Left lung (tissue), 10 donors: ENCODE data around the gene ZIC5. TPM values are rescaled to one million over a fixed set of nuclear protein-coding genes. Genes with fewer than 3 reads are reported as not detected.

ENCODE experiments used
- ATAC-seq: fragments of 200-7000 bp; cut with Tn5 transposase; one replicate; pipeline ENCODE4 v1.9.1; 2020; ENCODE audit warnings: moderate library complexity
- DNase-seq, 4 donors: peaks; one replicate each; pipeline ENCODE4 v3.0.0-alpha.2; 2013 to 2020
- H3K27ac ChIP-seq, 2 donors: fragments of 200-600 bp; sonication (generic) in 1 of 2; one replicate each; pipeline versions ENCODE4 v1.5.0 to v1.8.0; 2020 to 2021
- H3K27me3 ChIP-seq, 2 donors: fragments of 200-600 bp; sonication (generic) in 1 of 2; one replicate each; pipeline versions ENCODE4 v1.5.0 to v1.8.0; 2020 to 2021
- H3K36me3 ChIP-seq, 2 donors: fragments of 200-600 bp; sonication (generic) in 1 of 2; one replicate each; pipeline versions ENCODE4 v1.5.0 to v1.8.0; 2020 to 2021
- H3K4me1 ChIP-seq, 2 donors: fragments of 200-600 bp; one replicate each; pipeline ENCODE4 v1.8.0; 2021
- H3K4me3 ChIP-seq, 2 donors: fragments of 200-600 bp; sonication (generic) in 1 of 2; one replicate each; pipeline versions ENCODE4 v1.5.0 to v1.8.0; 2020 to 2021; ENCODE audit warnings: mild to moderate bottlenecking in 1 of 2
- H3K9me3 ChIP-seq, 2 donors: fragments of 200-600 bp; sonication (generic) in 1 of 2; one replicate each; pipeline versions ENCODE4 v1.5.0 to v1.8.0; 2020 to 2021
- CTCF ChIP-seq, 2 donors: fragments of 200-600 bp; sonication (generic) in 1 of 2; IDR thresholded peaks; one replicate each; pipeline versions ENCODE4 v1.5.0 to v1.8.0; 2021; ENCODE audit warnings: antibody characterized with exemption in 2 of 2
- intact Hi-C, 2 donors: fragments of 100-400 bp; cut with DNase I; formaldehyde crosslinking; loops; one replicate each; pipeline versions ENCODE4 v1.11.2 to v1.14.2; 2022
- polyA plus RNA-seq, 6 donors: library from polyadenylated mRNA; unstranded; fragments of 120-200 nt; gene quantifications; one replicate each; pipeline ENCODE4 v1.2.1, GENCODE V29; 2013; ENCODE audit not compliant: insufficient read length in 6 of 6
- total RNA-seq, 2 donors: library from RNA; stranded (reverse); fragmentation: NEBNext Ultra II Directional; extraction: Animal tissue kit (Norgen Biotek cat#: 25700); gene quantifications; one replicate each; pipeline ENCODE4 v1.2.1, GENCODE V29; 2021
- donor health status: DM: no; HTN: yes; CAD: no.
- donor health status: DM: no; HTN: no; CAD: no.

Gene ZIC5
- total and polyA plus RNA-seq, 8 donors, result not detected

DNA sequence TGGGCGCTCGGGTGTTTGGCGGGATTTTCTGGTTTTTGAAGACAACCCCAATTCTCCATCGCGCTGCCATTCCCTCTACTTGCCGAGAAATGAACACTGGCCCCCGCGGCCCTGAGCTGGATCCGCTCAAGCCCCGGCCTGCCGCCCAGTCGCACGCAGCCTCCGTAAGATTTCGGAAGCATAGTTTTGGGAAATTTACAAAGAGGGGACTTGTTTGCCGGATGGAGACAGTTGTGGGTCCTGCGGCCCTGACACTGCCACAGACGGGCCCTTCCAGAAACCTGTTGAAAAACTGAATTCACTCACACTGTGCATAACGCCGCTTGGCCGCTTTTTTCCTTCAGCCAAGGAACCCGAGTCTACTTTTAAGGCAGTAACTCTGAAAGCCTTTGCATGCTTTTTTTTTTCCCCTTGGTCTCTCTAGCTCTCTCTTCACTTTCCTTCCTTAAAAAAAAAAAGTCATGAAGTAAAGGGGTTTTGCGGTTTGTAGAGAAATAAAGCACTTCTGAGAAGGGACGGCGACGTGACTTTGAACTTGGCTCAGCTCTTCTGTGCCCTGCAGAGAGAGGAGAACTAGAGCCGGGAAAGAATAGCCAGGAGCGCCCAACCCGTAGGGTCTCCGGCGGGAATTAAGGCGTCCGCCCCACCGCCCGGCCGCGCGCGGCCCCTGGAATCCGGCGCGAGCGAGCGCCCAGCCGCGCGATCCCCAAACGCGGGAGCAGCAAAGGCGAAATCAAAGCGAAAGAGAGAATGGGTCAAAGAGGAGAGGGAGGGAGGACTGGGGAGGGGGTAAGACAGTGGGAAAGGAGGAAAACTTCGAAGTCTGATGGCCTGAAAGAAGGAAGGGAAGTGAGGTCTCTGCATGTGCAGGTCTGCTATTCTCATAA is 6.6 kb upstream of the ZIC5 start:
- no peak for TF ChIP-seq CTCF (IDR thresholded peaks at IDR 0.05)
- Histone ChIP-seq H3K27me3 (peaks cover 96 to 100% of the 10 kb centered on the region in 2 donors), H3K36me3 (no peaks in the 10 kb centered on the region), H3K27ac (no peak overlapping the region), H3K4me1 (peaks cover 4 to 35% of the 10 kb centered on the region in 2 donors), H3K4me3 (no peak overlapping the region), H3K9me3 (no peaks in the 10 kb centered on the region)
- DNase-seq, result peak in 1 of 4 donors; percentile 17
- intact Hi-C loops, result no loop called here
- ATAC-seq, result no peak

DNA sequence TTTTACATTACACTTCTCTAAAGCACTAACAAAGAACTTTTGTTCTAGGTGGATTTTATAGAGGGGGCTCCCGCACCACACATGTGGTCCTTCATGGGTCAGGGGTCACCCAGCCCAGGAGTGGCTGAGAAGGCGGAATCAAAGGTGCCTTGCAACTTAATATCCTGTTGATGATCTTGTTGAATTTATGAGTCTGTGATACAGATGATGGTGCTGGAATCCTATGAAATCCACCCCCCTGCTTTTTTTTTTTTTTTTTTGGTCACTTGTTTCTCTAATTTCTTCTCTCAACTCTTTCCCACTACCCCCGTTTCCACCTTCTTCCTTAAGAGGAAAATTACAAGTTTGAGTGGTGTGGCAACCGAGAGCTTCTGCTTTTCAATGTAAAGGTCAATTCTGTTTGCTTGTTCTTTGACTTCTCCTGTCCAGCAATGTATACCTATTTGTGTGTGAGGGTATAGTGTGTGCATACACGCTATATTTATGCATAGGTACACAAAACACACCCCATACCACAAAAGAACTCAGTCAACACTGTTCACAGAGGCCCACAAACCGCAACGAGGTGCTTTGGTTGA is 5.9 kb upstream of the ZIC5 start:
- no peak for ATAC-seq

DNA sequence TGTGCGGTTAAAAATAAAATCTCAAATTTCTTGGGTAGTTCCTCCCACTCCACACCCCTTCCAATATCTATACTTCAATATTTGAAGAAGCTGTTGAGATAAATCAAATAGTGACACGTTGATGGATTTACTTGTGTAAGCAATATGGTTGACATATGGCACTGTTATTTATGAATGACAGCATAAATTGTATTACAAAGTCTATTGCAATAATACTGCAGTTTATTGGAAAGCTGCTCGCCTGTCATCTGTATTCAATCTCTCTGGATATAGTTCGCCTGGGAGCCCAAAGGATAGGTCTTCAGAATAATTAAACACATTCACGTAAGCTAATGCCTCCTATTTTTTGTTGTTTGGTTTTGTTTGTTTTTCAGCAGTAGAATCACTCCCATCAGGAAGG is 5.0 kb upstream of the ZIC5 start:
- peaks cover 96 to 100% of the 10 kb centered on the region in 2 donors for H3K27me3 ChIP-seq
- ATAC-seq, result no peak
- intact Hi-C loops, result no loop called here

More for the DNA sequence above, 5.9 kb upstream of the ZIC5 start:
- Histone ChIP-seq H3K4me1 (peaks cover 4 to 34% of the 10 kb centered on the region in 2 donors), H3K27me3 (peaks cover 96 to 100% of the 10 kb centered on the region in 2 donors), H3K9me3 (no peaks in the 10 kb centered on the region), H3K4me3 (no peak overlapping the region), H3K27ac (no peak overlapping the region), H3K36me3 (no peaks in the 10 kb centered on the region)
- DNase-seq, result no peak
- no peak for TF ChIP-seq CTCF (IDR thresholded peaks at IDR 0.05)
- intact Hi-C loops, result no loop called here

GRCh38 chr13:99975626-99976025 is 4.1 kb upstream of the ZIC5 start:
- Histone ChIP-seq H3K4me3 (no peak overlapping the region), H3K4me1 (peaks cover 4 to 30% of the 10 kb centered on the region in 2 donors), H3K27ac (no peak overlapping the region), H3K36me3 (no peaks in the 10 kb centered on the region), H3K9me3 (no peaks in the 10 kb centered on the region), H3K27me3 (peaks cover 98 to 100% of the 10 kb centered on the region in 2 donors)
- no peak for TF ChIP-seq CTCF (IDR thresholded peaks at IDR 0.05)
- intact Hi-C loops, result no loop called here
- no peak for ATAC-seq
- DNase-seq, result peak in 1 of 4 donors; percentile 41

More for the DNA sequence above, 5.0 kb upstream of the ZIC5 start:
- Histone ChIP-seq H3K9me3 (no peaks in the 10 kb centered on the region), H3K36me3 (no peaks in the 10 kb centered on the region), H3K4me1 (peaks cover 4 to 30% of the 10 kb centered on the region in 2 donors), H3K4me3 (no peak overlapping the region), H3K27ac (no peak overlapping the region)
- TF ChIP-seq CTCF (IDR thresholded peaks at IDR 0.05), result no peak
- no peak for DNase-seq

- Histone ChIP-seq H3K36me3 (no peaks in the 10 kb centered on the region), H3K27ac (no peak overlapping the region), H3K27me3 (peaks cover 95 to 98% of the 10 kb centered on the region in 2 donors), H3K9me3 (no peaks in the 10 kb centered on the region), H3K4me3 (no peak overlapping the region), H3K4me1 (peaks cover 3 to 27% of the 10 kb centered on the region in 2 donors)
- ATAC-seq, result no peak
- no peak for TF ChIP-seq CTCF (IDR thresholded peaks at IDR 0.05)
- intact Hi-C loops, result no loop called here
- peak in 1 of 4 donors; percentile 55 for DNase-seq
These were observed 3.5 kb upstream of the ZIC5 start for GRCh38 chr13:99974939-99975561.
